Measurements from ENCODE around the gene NUTM2A.
"Not testable (repeated sequence)": the region's sequence is repeated elsewhere in the genome, so short reads cannot be mapped to it uniquely, and the experiment has no call there.

The NUTM2A gene

DNA sequence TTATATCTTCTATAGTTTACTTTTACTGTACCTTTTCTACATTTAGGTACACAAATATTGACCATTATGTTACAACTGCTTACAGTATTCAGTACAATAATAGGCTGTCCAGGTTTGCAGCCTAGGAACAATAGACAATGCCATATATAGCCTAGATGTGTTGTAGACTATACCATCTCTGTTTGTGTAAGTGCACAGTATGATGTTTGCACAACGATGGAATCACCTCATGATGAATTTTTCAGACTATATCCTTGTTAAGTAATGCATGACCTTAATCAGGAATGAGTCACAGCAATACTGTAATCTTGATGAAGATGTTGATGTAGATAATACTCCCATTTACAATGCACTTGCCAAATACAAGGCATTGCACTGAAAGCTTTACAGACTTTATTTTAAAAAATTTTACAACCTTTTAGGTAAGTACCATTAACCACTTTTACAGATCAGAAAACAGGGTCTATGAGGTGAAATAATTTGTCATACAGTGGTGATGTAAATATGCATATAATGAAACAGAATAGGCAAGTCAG is 23.6 kb downstream of the NUTM2A start:
- in situ Hi-C loops (cut with HindIII; ENCODE audit: low sequenced_read_pairs) = not testable (repeated sequence)

DNA sequence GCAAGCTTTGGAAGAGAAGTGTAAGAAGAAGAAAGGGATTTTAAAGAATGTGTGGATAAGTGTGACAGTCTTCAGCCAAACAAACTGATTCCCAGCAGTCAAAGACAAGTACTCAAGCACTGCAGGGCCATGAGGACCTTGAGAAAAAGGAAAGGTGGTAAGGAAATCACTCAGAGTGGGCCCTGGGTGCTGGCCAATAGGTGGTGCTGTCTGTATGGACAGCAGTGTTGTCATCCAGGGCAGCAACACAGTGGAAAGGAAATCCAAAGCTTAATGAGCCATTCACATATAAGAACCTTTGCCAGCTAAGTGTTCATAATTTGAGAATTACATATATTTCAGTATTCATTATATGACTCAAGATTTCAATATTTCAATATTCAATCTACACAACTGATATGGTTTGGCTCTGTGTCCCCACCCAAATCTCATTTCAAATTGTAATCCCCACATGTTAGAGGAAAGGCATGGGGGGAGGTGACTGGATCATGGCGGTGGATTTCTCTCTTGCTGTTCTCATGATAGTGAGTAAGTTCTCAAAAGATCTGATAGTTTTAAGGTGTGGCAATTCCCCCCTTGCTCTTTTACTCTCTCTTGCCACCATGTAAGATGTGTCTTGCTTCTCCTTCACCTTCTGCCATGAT is 55.6 kb downstream of the NUTM2A start:
- in situ Hi-C loops (cut with HindIII; ENCODE audit: low sequenced_read_pairs) = not testable (repeated sequence)
